Neutrophil (primary cell): ENCODE results near the gene IL17C.
A peak's percentile ranks its signal among the peaks of the same experiment; 100 is the strongest.

Experiments used
- H3K27ac ChIP-seq: fragments of 200-600 bp; sonication (generic); 2 replicates; pipeline ENCODE4 v1.5.1; 2016; ENCODE audit warnings: mild to moderate bottlenecking, moderate library complexity
- H3K27me3 ChIP-seq: fragments of 200-600 bp; sonication (generic); 2 replicates; pipeline ENCODE4 v1.6.0; 2016; ENCODE audit warnings: mild to moderate bottlenecking
- H3K36me3 ChIP-seq: fragments of 200-600 bp; sonication (generic); 2 replicates; pipeline ENCODE4 v1.5.1; 2017
- H3K4me1 ChIP-seq, 2 experiments: fragments of 200-600 bp in 1 of 2; sonication (generic) in 1 of 2; 1 replicate in 1 of 2; 2 replicates in 1 of 2; pipeline versions ENCODE4 v1.5.1 to v1.6.1; 2013 to 2016; ENCODE audit warnings: low read depth in 1 of 2, low read length in 1 of 2, mild to moderate bottlenecking in 1 of 2, moderate library complexity in 1 of 2; ENCODE audit not compliant: control insufficient read depth in 1 of 2, insufficient read depth in 1 of 2
- H3K4me3 ChIP-seq, 2 experiments: fragments of 200-600 bp in 1 of 2; sonication (generic) in 1 of 2; 1 replicate in 1 of 2; 2 replicates in 1 of 2; pipeline ENCODE4 v1.5.1; 2013 to 2016; ENCODE audit warnings: low read depth in 1 of 2, low read length in 1 of 2, mild to moderate bottlenecking in 1 of 2, moderate library complexity in 1 of 2
- H3K9me3 ChIP-seq: fragments of 200-600 bp; sonication (generic); 2 replicates; pipeline ENCODE4 v1.5.1; 2016
- CTCF ChIP-seq: fragments of 200-600 bp; sonication (generic); IDR thresholded peaks from 2 replicates; pipeline ENCODE4 v1.5.1; 2016; ENCODE audit warnings: antibody characterized with exemption

The IL17C gene

GRCh38 chr16:88649924-88650748 lies 11.8 kb downstream of the IL17C start:
- Histone ChIP-seq H3K36me3 (peaks cover 40% of the 10 kb centered on the region), H3K4me3 (peak overlapping the region; percentile 78 to 93), H3K4me1 (peaks cover 43 to 55% of the 10 kb centered on the region in 2 experiments), H3K27ac (peak overlapping the region; percentile 95), H3K27me3 (no peaks in the 10 kb centered on the region), H3K9me3 (no peaks in the 10 kb centered on the region)
- TF ChIP-seq CTCF, result no peak

- Histone ChIP-seq H3K36me3 (peaks cover 33% of the 10 kb centered on the region), H3K9me3 (no peaks in the 10 kb centered on the region), H3K4me3 (peak within 1 kb of the TSS; percentile 78 to 93), H3K27ac (peak within 1 kb of the TSS; percentile 95), H3K4me1 (peaks cover 43 to 49% of the 10 kb centered on the region in 2 experiments), H3K27me3 (no peaks in the 10 kb centered on the region)
- no peak for TF ChIP-seq CTCF
Measured at GRCh38 chr16:88650749-88651275, 12.4 kb downstream of the IL17C start, which contains the start of gene CYBA. TSS of gene CYBA (minus strand) at chr16:88651053. CDS start at chr16:88651013, 40 bp downstream.

GRCh38 chr16:88651276-88651988 lies 13.1 kb downstream of the IL17C start:
- H3K27ac ChIP-seq, result peak overlapping the region; percentile 95
- H3K36me3 ChIP-seq, result peaks cover 27% of the 10 kb centered on the region
- peaks cover 43 to 48% of the 10 kb centered on the region in 2 experiments for H3K4me1 ChIP-seq
- H3K9me3 ChIP-seq, result no peaks in the 10 kb centered on the region
- H3K27me3 ChIP-seq, result no peaks in the 10 kb centered on the region
- H3K4me3 ChIP-seq, result peak overlapping the region; percentile 78 to 93
- no peak for TF ChIP-seq CTCF

GRCh38 chr16:88651989-88652761 lies 13.8 kb downstream of the IL17C start:
- Histone ChIP-seq H3K4me3 (peak overlapping the region in 1 of 2 experiments; percentile 78), H3K27me3 (no peaks in the 10 kb centered on the region), H3K4me1 (peaks cover 38 to 42% of the 10 kb centered on the region in 2 experiments), H3K36me3 (peaks cover 19% of the 10 kb centered on the region), H3K27ac (peak overlapping the region; percentile 95), H3K9me3 (no peaks in the 10 kb centered on the region)
- TF ChIP-seq CTCF, result no peak

- Histone ChIP-seq H3K27ac (no peak overlapping the region), H3K9me3 (no peaks in the 10 kb centered on the region), H3K4me1 (peaks cover 33 to 37% of the 10 kb centered on the region in 2 experiments), H3K4me3 (no peak overlapping the region), H3K36me3 (peaks cover 14% of the 10 kb centered on the region), H3K27me3 (no peaks in the 10 kb centered on the region)
- no peak for TF ChIP-seq CTCF
Measured at GRCh38 chr16:88652762-88653063, 14.3 kb downstream of the IL17C start.
